Measurements from ENCODE around the gene NFKBIE. TPM values are rescaled to one million over a fixed set of nuclear protein-coding genes. Genes with fewer than 3 reads are reported as not detected.
A peak's percentile ranks its signal among the peaks of the same experiment; 100 is the strongest.

NFKBIE gene
- total and polyA plus RNA-seq, 9 of the 15 experiments (the other 6 are each of a cell fraction or from before 2014, with no cell fraction given) = 2.1 to 16.4 (median 11.7) TPM

GRCh38 chr6:44257753-44258324 is 7.5 kb downstream of the NFKBIE start (continued):
- TF ChIP-seq, protein P1, sequence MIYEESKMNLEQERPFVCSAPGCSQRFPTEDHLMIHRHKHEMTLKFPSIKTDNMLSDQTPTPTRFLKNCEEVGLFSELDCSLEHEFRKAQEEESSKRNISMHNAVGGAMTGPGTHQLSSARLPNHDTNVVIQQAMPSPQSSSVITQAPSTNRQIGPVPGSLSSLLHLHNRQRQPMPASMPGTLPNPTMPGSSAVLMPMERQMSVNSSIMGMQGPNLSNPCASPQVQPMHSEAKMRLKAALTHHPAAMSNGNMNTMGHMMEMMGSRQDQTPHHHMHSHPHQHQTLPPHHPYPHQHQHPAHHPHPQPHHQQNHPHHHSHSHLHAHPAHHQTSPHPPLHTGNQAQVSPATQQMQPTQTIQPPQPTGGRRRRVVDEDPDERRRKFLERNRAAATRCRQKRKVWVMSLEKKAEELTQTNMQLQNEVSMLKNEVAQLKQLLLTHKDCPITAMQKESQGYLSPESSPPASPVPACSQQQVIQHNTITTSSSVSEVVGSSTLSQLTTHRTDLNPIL (CRISPR knock-in tag; IDR thresholded peaks at IDR 0.05) = 0 out of 2 replicates have a peak, but pooled peaks have one; percentile 62
- TF ChIP-seq HDGF (IDR thresholded peaks at IDR 0.05) (peak; percentile 83; the same call in 1 of the 2 replicates), TRIM28 (IDR thresholded peaks at IDR 0.05) (no peak), RCOR1 (IDR thresholded peaks at IDR 0.05; ENCODE audit: borderline replicate concordance in 1 of 2, low read depth in 2 of 2, low read length in 2 of 2) (peak in 1 of 2 experiments; percentile 60; a peak in 1 of 4 replicates), FOXM1 (IDR thresholded peaks at IDR 0.05; ENCODE audit: low read depth) (no peak), FOXM1 (CRISPR knock-in tag; IDR thresholded peaks at IDR 0.05; ENCODE audit: low read depth) (no peak)
- TF ChIP-seq, protein P2, sequence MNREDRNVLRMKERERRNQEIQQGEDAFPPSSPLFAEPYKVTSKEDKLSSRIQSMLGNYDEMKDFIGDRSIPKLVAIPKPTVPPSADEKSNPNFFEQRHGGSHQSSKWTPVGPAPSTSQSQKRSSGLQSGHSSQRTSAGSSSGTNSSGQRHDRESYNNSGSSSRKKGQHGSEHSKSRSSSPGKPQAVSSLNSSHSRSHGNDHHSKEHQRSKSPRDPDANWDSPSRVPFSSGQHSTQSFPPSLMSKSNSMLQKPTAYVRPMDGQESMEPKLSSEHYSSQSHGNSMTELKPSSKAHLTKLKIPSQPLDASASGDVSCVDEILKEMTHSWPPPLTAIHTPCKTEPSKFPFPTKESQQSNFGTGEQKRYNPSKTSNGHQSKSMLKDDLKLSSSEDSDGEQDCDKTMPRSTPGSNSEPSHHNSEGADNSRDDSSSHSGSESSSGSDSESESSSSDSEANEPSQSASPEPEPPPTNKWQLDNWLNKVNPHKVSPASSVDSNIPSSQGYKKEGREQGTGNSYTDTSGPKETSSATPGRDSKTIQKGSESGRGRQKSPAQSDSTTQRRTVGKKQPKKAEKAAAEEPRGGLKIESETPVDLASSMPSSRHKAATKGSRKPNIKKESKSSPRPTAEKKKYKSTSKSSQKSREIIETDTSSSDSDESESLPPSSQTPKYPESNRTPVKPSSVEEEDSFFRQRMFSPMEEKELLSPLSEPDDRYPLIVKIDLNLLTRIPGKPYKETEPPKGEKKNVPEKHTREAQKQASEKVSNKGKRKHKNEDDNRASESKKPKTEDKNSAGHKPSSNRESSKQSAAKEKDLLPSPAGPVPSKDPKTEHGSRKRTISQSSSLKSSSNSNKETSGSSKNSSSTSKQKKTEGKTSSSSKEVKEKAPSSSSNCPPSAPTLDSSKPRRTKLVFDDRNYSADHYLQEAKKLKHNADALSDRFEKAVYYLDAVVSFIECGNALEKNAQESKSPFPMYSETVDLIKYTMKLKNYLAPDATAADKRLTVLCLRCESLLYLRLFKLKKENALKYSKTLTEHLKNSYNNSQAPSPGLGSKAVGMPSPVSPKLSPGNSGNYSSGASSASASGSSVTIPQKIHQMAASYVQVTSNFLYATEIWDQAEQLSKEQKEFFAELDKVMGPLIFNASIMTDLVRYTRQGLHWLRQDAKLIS (CRISPR knock-in tag; IDR thresholded peaks at IDR 0.05) = no peak
